Subcutaneous abdominal adipose tissue (tissue), 5 donors: ENCODE results near the gene HECW1.

Source experiments
- H3K27ac ChIP-seq: one replicate; pipeline ENCODE4 v1.7.0; 2013; ENCODE audit warnings: low read depth, mild to moderate bottlenecking, inconsistent platforms, low read length, moderate library complexity
- H3K27me3 ChIP-seq, 5 donors: one replicate each; pipeline ENCODE4 v1.7.0; 2013; ENCODE audit warnings: low read length in 5 of 5, inconsistent platforms in 1 of 5; ENCODE audit not compliant: control insufficient read depth in 5 of 5, insufficient read depth in 4 of 5
- H3K36me3 ChIP-seq, 5 donors: one replicate each; pipeline ENCODE4 v1.7.0; 2013; ENCODE audit warnings: low read length in 5 of 5; ENCODE audit not compliant: control insufficient read depth in 5 of 5, insufficient read depth in 5 of 5
- H3K4me1 ChIP-seq, 5 donors: one replicate each; pipeline ENCODE4 v1.7.0; 2013; ENCODE audit warnings: low read length in 5 of 5, mild to moderate bottlenecking in 3 of 5, moderate library complexity in 1 of 5; ENCODE audit not compliant: control insufficient read depth in 5 of 5, insufficient read depth in 5 of 5
- H3K4me3 ChIP-seq, 5 donors: one replicate each; pipeline ENCODE4 v1.7.0; 2013; ENCODE audit warnings: low read length in 5 of 5, low read depth in 1 of 5
- H3K9ac ChIP-seq, 5 donors: one replicate each; pipeline ENCODE4 v1.7.0; 2013; ENCODE audit warnings: low read length in 5 of 5, mild to moderate bottlenecking in 4 of 5, moderate library complexity in 3 of 5
- H3K9me3 ChIP-seq, 5 donors: one replicate each; pipeline ENCODE4 v1.7.0; 2013; ENCODE audit warnings: low read length in 5 of 5; ENCODE audit not compliant: control insufficient read depth in 5 of 5
- donor health status: healthy.
- donor health status: healthy.
- donor health status: healthy.
- donor health status: healthy.
- donor health status: healthy.

HECW1 gene

GRCh38 chr7:43385856-43386255 lies 273.4 kb downstream of the HECW1 start:
- Histone ChIP-seq H3K9ac (no peak overlapping the region), H3K36me3 (no peaks in the 10 kb centered on the region), H3K27ac (no peak overlapping the region), H3K9me3 (peaks cover 0 to 5% (median 0%) of the 10 kb centered on the region in 5 donors), H3K4me1 (no peaks in the 10 kb centered on the region), H3K4me3 (no peak overlapping the region), H3K27me3 (no peaks in the 10 kb centered on the region)

- Histone ChIP-seq H3K4me3 (no peak overlapping the region), H3K27ac (no peak overlapping the region), H3K4me1 (no peaks in the 10 kb centered on the region), H3K9me3 (peaks cover 0 to 5% (median 0%) of the 10 kb centered on the region in 5 donors), H3K27me3 (no peaks in the 10 kb centered on the region), H3K9ac (no peak overlapping the region), H3K36me3 (no peaks in the 10 kb centered on the region)
Observed at GRCh38 chr7:43387932-43388331, 275.5 kb downstream of the HECW1 start.

DNA sequence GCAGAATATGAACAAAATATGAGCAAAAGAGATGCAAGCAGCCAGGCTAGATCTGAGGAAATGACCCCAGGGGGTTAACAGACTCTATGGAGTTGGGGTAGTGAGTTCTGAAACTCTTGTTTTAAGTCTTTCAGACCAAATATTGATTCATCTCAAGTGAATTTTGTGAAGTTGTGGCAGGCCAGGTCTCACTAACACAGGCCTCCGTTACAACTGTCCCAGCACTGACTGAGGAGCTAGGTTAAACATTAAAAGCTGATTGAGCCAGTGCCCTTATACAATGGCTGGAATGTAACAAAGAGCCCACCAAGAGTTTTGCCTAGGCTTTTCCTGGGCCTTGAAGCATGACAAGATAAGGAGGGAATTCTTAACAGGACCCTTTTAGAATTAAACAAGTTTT lies 278.1 kb downstream of the HECW1 start:
- Histone ChIP-seq H3K27me3 (no peaks in the 10 kb centered on the region), H3K9ac (no peak overlapping the region), H3K4me1 (no peaks in the 10 kb centered on the region), H3K9me3 (peaks cover 0 to 5% (median 0%) of the 10 kb centered on the region in 5 donors), H3K36me3 (no peaks in the 10 kb centered on the region), H3K27ac (no peak overlapping the region), H3K4me3 (no peak overlapping the region)

GRCh38 chr7:43391518-43391917 lies 279.1 kb downstream of the HECW1 start:
- H3K9ac ChIP-seq = no peak overlapping the region
- no peaks in the 10 kb centered on the region for H3K27me3 ChIP-seq
- no peak overlapping the region for H3K4me3 ChIP-seq
- H3K27ac ChIP-seq = no peak overlapping the region
- no peaks in the 10 kb centered on the region for H3K36me3 ChIP-seq
- no peaks in the 10 kb centered on the region for H3K4me1 ChIP-seq
- H3K9me3 ChIP-seq = no peaks in the 10 kb centered on the region

GRCh38 chr7:43392638-43393330 lies 280.3 kb downstream of the HECW1 start:
- H3K9me3 ChIP-seq = no peaks in the 10 kb centered on the region
- no peak overlapping the region for H3K9ac ChIP-seq
- no peak overlapping the region for H3K27ac ChIP-seq
- H3K36me3 ChIP-seq = no peaks in the 10 kb centered on the region
- H3K27me3 ChIP-seq = no peaks in the 10 kb centered on the region
- no peak overlapping the region for H3K4me3 ChIP-seq
- no peaks in the 10 kb centered on the region for H3K4me1 ChIP-seq

- H3K4me1 ChIP-seq = no peaks in the 10 kb centered on the region
- no peaks in the 10 kb centered on the region for H3K27me3 ChIP-seq
- no peak overlapping the region for H3K4me3 ChIP-seq
- no peaks in the 10 kb centered on the region for H3K9me3 ChIP-seq
- no peak overlapping the region for H3K9ac ChIP-seq
- no peak overlapping the region for H3K27ac ChIP-seq
- H3K36me3 ChIP-seq = no peaks in the 10 kb centered on the region
Observed at GRCh38 chr7:43394441-43395130, 282.1 kb downstream of the HECW1 start.

DNA sequence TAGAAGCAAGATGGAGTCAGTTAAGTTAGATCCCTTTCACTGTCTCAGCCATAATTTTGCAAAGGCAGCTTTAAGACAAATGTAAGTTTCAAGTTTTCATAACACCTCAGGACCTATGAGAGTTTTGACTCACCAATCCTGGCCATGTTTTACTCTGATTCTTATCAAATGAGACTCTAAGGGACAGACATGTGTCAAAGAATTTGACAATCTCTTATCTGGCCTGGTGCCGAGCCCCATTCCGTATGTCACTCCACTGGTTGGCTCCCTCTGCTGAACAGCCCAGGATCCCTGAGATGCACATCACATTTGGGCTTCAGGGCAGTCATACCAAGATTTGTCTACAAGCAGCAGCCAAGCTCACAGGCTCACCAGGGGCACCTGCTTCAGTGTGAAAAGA lies 282.9 kb downstream of the HECW1 start:
- no peaks in the 10 kb centered on the region for H3K27me3 ChIP-seq
- H3K4me3 ChIP-seq = no peak overlapping the region
- H3K9me3 ChIP-seq = no peaks in the 10 kb centered on the region
- H3K4me1 ChIP-seq = no peaks in the 10 kb centered on the region
- H3K27ac ChIP-seq = no peak overlapping the region
- H3K9ac ChIP-seq = no peak overlapping the region
- no peaks in the 10 kb centered on the region for H3K36me3 ChIP-seq

DNA sequence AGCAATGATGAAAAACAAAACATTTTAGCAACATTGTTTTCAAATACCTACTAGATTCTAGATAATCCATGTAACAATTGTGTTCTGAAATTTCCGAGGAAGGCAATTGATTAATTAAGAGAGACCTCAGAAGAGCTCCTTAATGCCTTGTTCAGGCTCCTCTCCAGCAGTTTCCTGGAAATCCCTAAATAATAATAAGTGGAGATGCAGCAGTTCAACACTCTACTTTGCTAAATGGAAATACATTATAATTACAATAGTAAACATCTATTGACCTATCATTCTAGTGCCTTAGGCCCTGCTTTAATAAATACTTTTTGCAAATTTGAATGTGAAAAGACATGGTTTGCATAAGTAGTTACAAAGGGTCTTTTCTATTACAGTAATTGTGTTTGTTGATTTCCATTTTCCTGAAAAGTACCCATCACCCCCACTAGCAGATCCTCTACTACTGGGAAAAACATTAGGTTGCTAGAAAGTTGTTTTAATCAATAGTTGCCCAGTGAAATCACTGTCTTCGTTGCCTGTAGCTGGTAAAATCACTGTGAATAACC lies 283.8 kb downstream of the HECW1 start:
- no peak overlapping the region for H3K27ac ChIP-seq
- H3K9me3 ChIP-seq = peaks cover 0 to 5% (median 0%) of the 10 kb centered on the region in 5 donors
- H3K9ac ChIP-seq = no peak overlapping the region
- no peaks in the 10 kb centered on the region for H3K4me1 ChIP-seq
- no peaks in the 10 kb centered on the region for H3K36me3 ChIP-seq
- H3K27me3 ChIP-seq = no peaks in the 10 kb centered on the region
- H3K4me3 ChIP-seq = no peak overlapping the region

GRCh38 chr7:43398831-43399230 lies 286.4 kb downstream of the HECW1 start:
- H3K9me3 ChIP-seq = peaks cover 0 to 5% (median 0%) of the 10 kb centered on the region in 5 donors
- no peak overlapping the region for H3K27ac ChIP-seq
- no peaks in the 10 kb centered on the region for H3K4me1 ChIP-seq
- H3K27me3 ChIP-seq = peaks cover 0 to 7% (median 0%) of the 10 kb centered on the region in 5 donors
- no peak overlapping the region for H3K9ac ChIP-seq
- no peak overlapping the region for H3K4me3 ChIP-seq
- H3K36me3 ChIP-seq = no peaks in the 10 kb centered on the region

- Histone ChIP-seq H3K27me3 (peaks cover 0 to 7% (median 0%) of the 10 kb centered on the region in 5 donors), H3K4me1 (no peaks in the 10 kb centered on the region), H3K36me3 (no peaks in the 10 kb centered on the region), H3K9ac (no peak overlapping the region), H3K4me3 (no peak overlapping the region), H3K9me3 (peaks cover 0 to under 1% (median 0%) of the 10 kb centered on the region in 5 donors), H3K27ac (no peak overlapping the region)
Observed at GRCh38 chr7:43405948-43406347, 293.5 kb downstream of the HECW1 start.
